HG02610 (cell line): ENCODE data around the gene FDX1.

Experiments
- ATAC-seq: cut with Tn5 transposase; IDR thresholded peaks from one replicate; pipeline ENCODE4 v1.9.1; 2021; ENCODE audit warnings: mild to moderate bottlenecking, moderate library complexity; ENCODE audit not compliant: unreplicated experiment

The FDX1 gene

GRCh38 chr11:110465231-110465630 lies 35.5 kb downstream of the FDX1 start:
- no peak for ATAC-seq

DNA sequence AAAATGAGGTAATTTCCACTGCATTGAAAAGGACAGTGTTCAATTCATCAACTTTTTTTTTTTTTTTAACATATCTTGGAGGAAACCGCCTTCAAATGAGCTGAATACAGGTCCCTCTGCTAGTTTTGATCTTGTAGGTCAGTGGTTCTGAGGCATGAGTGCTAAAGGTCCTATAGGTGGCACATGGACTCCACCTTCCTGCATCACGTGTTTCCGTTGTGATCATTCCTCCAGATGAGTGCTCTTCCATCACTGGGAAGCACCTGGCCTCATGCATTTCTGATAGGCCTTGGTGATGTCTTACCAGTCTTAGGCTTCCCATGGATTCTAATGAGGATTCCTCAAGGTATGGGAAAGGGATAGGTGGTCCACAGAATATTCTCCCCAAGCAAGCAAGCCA lies 37.8 kb downstream of the FDX1 start:
- ATAC-seq, result no peak

DNA sequence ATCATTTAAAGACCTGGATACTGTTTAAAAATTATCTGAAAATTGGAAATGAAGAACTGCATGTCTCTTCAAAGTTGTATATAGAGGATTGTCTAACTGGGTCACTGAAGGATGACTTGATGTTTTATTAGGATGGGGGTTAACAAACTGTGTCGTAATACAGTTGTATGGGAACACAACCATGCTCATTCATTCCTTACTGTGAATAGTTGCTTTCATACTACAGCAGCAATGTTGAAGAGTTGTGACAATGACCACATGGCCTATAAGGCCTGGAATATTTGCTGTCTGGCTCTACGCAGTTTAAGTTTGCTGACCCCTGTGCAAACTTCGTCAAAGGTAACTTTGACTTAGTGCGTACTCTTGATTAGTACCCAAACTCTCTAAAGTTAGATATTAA lies 38.4 kb downstream of the FDX1 start:
- no peak for ATAC-seq

GRCh38 chr11:110469127-110469526 lies 39.4 kb downstream of the FDX1 start:
- no peak for ATAC-seq

DNA sequence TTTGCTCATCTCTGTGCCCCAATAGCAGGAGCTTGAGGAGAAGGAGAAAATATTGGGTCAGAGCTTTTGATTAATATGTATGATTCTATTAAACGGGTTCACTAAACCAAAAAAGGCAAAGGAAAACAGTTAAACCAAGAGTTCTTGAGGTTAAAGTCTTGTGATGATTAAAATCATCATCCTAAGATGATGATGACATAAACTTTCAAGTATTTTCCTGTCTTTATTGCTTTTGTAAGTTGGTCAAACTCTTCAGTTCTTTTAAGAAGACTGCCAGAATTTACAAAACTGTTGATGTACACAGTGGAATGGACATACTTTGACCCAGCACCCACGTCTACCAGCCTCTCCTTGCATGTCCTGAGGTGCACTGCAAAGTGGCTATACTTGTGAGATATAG lies 41.0 kb downstream of the FDX1 start:
- no peak for ATAC-seq

DNA sequence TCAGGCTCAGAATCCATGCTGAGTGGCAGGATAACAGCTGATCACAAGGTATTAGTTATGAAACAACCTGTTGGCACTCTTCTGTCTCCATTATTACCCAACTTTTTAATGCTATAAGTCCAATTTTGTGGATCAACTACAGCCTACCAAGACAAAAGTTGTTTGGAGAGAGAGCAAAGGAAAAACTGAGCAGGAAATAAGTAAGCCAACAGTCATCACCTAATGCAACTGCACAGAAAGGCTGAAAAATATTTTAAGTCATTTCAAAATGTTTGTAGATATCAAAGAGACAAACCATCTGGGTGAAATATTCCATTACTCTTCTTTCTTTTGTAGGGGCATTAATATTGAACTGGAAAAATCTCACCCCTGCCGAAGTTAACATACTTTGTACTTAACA lies 41.6 kb downstream of the FDX1 start:
- ATAC-seq, result no peak

DNA sequence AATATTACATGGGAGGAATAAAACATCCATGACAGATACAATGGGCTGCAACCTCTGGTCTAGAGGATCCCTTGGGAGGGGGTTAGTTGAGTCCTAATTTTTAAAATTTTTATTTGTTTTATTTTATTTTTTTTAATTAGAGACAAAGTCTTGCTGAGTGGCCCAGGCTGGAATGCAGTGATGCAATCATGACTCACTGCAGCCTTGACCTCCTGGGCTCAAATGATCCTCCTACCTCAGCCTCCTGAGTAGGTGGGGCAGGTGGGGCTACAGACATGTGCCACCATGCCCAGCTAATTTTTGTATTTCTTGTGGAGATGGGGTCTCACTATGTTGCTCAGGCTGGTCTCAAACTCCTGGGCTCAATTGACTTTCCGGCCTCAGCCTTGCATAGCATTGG lies 43.1 kb downstream of the FDX1 start:
- no peak for ATAC-seq

GRCh38 chr11:110473706-110474105 lies 44.0 kb downstream of the FDX1 start:
- ATAC-seq, result no peak

DNA sequence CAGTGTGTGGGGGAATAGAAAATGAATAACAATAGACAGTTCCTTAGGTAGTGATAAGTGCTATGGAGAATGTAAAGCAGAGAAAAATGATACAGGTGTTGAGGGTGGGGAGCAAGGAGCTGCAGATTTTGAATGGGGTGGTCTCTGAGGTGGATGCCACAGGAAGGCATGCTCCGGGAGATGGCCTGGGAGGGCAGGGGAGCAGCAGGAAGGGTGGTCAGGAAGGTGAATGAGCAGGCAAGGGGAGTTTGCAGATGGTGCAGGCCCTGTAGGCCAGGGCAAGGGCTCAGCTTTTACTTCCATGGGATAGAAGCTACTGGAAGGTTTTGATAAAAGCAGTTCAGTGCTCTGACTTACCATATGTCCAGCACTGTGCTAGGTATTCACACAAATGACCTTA lies 44.8 kb downstream of the FDX1 start:
- no peak for ATAC-seq

DNA sequence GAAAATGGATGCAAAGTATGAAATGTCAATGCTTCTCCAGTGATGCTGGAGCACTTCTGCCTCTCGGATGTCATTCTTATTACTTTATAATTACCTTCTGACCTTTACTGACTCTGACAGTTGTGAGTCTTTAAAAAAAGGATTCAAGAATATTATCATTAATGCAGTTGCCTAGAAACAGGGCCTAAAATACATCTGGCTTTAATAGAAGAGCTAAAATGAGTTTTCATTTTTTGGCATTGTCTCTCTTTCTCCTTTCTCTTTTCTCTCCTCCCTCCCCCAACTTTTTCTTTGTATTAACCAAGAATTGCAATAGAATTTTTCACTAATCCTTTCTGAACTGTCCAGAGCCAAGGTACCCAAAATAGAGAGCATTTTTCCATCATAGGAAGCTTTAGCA lies 45.9 kb downstream of the FDX1 start:
- ATAC-seq, result no peak

- ATAC-seq, result no peak
Measured at GRCh38 chr11:110478410-110478809, 48.7 kb downstream of the FDX1 start.

DNA sequence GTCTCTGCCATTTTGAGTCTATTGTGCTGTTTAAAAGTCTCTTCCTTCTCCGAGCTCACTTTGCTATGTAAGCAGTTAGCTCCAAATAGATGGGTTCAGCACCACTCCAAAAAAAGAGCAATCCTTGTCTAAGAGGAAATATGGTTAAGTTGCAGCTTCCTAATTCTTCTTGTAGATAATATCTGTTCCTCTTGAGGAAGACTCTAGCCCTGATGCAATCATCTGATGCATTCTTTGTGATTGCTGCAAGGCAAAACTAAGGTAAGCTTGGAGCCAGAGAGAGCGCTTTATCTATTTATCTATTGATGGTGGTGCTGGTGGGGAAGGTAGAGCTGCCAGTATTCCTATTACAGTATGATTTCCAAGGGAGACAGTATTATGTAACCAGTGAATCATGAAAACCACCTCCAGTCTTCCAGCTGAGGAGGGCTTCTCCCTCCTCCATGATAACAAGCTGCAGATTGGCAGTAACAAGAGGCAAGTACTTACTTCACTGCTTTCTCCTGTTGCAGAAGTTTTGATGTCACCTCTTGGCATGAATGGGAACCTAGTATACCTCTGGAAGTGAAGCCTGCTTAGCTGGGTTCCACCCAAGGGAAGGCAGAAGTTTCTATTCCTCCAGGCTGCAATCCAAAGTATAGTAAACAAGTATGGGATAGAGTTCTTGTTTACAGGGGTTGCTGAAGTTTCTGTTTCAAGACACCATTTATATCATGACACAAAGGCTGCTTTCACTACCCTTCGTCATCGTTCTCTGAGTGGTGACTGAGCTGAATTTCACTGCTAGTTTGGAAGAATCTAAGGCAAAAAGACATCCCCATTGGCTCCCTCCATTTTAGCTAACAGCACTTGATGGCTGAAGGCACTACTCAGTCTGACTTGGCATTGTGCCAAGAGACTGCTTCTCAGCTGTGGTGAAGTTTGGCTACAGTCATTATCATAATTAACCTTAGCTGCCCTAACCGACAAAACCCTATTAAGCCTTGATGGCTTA lies 49.7 kb downstream of the FDX1 start:
- ATAC-seq, result no peak

- no peak for ATAC-seq
Measured at GRCh38 chr11:110481523-110481922, 51.8 kb downstream of the FDX1 start.

DNA sequence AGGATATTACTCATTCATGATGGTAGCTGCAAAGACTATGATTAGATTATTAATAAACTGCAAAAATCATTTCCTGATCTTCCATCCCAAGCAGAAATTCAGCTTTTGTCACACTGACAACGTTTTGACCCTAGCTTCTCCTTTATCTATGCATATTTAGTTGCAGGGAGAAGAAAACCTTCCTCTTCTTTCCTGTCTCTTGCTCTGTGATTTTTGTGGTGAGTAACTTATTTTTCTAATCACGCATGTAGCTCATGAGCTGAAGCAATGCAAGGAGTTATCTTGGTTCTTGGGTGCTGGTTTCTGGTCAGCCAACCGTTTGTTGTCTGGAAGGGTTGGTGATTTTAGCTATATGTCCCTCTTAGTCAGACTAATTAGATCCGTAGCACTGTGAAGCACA lies 56.4 kb downstream of the FDX1 start:
- ATAC-seq, result no peak

DNA sequence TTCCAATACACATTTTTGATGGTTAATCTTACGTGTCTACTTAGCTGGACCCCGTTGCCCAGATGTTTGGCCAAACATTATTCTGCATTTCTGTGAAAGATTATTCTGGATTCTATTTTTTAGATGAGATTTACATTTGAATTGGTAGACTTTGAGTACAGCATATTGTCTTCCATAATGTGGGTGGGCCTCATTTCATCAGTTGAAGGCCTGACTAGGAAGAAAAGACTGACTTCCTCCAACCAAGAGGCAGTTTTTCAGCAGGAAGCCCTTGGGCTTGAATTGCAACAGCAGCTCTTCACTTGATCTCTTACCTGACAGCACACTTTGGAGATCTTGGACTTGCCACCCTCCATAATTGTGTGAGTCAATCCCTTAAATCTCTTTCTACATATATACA lies 58.7 kb downstream of the FDX1 start:
- ATAC-seq, result no peak

GRCh38 chr11:110490886-110491285 lies 61.1 kb downstream of the FDX1 start:
- ATAC-seq, result no peak

- ATAC-seq, result no peak
Measured at GRCh38 chr11:110491577-110492320, 62.0 kb downstream of the FDX1 start.

GRCh38 chr11:110492321-110492685 lies 62.6 kb downstream of the FDX1 start:
- ATAC-seq, result no peak

- ATAC-seq, result no peak
Measured at GRCh38 chr11:110493346-110493745, 63.6 kb downstream of the FDX1 start.

DNA sequence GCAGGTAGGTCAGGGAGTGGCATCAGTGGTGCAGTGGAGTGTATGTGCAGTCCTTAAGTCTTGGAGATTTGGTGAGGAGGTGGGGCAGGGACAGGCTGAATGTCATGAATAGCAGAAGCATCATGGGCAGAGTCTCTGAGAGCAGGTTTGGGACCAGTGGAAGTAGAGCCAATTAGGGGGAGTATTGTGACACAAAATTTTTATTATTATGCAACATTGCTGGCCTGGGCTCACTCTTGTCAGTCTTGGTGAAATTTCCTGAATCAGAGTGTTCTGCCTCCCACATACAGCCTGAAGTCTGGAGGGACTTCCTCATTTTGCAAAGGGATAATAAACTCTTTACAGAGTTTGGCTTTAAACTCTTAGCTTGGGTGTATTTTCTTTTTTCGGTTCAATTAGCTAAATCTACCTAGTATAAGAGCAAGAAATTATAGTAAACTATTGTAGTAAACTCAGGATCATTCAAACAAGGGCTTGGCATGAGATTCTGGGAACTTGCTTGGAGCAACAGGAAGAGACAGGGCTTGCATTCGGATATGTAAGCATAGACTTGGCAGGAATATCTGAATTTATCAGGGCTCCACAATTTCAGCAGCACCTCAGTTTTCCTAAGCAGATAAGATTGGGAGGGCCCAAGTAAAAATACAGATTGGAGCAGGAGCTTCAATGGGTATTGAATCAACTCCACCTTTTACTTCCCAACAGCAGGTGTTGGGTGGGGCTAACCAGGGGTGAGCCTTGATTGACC lies 67.7 kb downstream of the FDX1 start:
- no peak for ATAC-seq

DNA sequence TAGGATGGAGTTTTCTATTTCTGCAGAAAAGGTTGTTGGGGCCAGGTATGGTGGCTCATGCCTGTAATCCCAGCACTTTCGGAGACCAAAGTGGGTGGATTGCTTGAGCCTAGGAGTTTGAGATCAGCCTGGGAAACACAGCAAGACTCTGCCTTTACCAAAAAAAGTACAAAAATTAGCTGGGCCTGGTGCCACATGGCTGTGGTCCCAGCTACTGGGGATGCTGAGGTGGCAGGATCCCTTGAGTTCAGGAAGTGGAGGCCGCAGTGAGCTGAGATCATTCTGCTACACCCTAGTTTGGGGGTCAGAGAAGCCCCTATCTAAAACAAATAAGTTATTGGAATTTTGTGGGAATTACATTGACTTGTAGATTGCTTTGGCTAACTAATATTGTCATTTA lies 71.7 kb downstream of the FDX1 start:
- no peak for ATAC-seq
